GM19324 (cell line): Measurements from ENCODE around the gene TBC1D2B.

Experiments
- ATAC-seq: cut with Tn5 transposase; IDR thresholded peaks from one replicate; pipeline ENCODE4 v1.9.1; 2021; ENCODE audit warnings: mild to moderate bottlenecking, moderate library complexity; ENCODE audit not compliant: unreplicated experiment, low FRiP score

Gene TBC1D2B

GRCh38 chr15:78077053-78077870, at the start of gene TBC1D2B:
Gene TBC1D2B (minus strand): TSS chr15:78077711. CDS start chr15:78077652, 59 bp downstream.
- peak; percentile 80 for ATAC-seq

DNA sequence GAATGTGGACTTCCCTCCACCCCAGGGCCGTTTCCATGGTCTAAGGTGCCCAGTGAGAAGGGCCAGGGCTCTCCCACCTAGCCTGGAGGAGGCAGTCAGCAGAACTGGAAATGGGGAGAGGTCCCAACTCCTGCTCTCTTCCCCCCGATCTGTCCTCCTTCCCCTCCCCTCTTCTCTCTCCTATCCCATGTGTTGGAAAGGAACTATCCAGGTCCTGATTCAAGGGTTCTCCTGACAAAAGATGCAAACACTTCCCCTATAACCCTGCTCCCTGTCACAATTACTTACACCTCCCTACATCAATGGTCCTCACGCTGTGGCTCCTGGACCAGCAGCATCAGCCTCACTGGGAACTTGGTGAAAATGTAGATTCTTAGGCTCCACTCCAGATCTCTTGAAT, 47.8 kb upstream of the TBC1D2B start:
- ATAC-seq: no peak

GRCh38 chr15:78120523-78120922, 43.0 kb upstream of the TBC1D2B start:
- ATAC-seq: no peak

DNA sequence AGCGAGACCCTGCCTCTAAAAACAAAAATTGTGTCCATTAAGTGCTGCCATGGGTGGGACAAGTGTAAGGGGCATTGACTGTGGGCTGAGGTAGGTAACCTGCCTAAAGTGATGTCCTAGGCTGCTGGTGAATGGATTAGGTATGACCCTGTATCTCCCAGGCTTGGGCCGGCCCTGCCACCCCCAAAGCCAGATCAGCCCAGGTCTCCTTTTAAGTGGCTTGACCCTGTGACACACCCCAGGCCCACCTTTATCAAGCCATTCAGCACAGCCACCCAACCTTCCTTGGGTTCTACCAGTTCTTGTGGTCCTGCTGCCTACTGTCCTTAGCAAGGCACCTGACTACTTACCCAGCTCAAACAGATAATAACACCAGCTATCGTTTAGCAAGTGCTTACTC, 35.0 kb upstream of the TBC1D2B start:
- ATAC-seq: no peak

- ATAC-seq: no peak
These were observed 34.3 kb upstream of the TBC1D2B start for GRCh38 chr15:78111788-78112187.

GRCh38 chr15:78110916-78111475, 33.5 kb upstream of the TBC1D2B start:
- no peak for ATAC-seq

GRCh38 chr15:78110096-78110495, 32.6 kb upstream of the TBC1D2B start:
- ATAC-seq: no peak

DNA sequence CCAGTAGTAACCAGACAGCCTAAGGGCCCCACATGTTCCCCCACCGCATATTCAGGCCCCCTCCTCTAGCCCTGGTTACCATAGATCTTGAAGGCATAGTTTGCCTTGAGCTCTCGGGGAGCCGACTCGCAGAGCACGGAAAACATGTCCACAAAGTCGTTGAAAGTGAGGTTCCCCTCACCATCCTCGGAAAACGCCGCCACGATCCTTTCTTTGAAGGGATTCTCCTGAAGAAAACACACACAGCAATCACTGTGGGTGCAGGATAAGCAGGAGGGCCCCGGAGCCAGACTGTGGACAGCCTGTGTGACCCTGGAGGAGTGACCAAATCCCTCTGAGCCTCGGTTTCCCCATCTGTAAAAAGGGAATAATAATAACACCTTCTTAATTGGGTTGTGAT, 31.6 kb upstream of the TBC1D2B start:
- ATAC-seq: no peak

DNA sequence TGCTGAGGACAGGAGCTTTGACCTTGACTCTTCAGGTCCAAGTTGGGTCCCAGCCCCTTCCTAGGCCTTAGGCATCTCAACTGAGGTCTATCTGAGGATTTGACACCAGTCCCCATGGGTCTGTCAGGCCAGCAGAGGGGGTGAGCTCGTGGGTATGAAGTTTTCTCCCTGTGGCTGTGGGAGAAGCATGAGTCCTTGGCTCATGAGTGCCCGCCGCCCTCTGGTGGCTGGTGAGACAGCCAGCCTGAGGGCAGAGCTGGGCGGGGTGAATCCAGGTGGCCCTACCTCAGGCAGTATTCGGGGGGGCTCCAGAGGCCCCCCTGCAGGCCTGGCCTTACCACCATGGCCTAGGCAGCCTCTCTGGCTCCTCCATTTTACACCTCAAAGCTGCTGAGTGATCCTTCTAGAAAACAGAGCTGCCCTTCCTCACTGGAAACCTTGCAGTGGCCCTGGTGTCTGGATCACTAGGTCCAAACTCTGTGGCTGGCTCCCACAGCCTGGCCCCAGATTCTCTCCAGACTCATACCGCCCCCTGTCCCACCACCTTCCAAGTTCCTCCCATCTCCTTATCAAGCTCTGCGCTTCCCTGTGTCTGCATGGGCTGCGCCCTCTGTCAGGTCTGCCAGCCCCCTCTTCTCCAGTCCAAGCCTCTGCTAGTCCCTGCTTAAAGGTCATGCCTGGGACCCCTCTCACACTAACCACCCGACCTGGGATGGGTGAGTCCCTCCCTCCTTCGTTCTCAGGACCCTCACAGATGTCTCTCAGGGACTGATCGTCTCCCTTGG, 31.0 kb upstream of the TBC1D2B start:
- ATAC-seq: peak; percentile 52

DNA sequence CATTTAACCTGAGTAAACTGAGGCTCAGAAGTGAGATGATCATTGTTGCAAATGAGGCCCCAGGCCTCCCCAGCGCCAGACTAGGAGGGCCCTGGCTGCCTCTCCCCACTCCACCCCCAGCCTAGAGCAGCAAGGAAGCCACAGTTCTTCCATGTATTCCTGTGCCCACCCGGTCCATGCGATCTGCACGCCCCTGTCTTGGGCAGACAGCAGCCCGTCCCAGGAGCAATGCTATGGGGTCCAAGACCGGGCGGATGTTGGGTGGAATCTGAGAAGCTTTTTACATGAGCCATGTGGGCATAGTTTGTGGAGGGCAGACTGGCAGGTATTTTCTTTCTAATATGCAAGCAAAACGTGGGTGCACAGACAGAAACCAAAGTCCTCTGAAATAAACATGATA, 30.0 kb upstream of the TBC1D2B start:
- ATAC-seq: no peak

DNA sequence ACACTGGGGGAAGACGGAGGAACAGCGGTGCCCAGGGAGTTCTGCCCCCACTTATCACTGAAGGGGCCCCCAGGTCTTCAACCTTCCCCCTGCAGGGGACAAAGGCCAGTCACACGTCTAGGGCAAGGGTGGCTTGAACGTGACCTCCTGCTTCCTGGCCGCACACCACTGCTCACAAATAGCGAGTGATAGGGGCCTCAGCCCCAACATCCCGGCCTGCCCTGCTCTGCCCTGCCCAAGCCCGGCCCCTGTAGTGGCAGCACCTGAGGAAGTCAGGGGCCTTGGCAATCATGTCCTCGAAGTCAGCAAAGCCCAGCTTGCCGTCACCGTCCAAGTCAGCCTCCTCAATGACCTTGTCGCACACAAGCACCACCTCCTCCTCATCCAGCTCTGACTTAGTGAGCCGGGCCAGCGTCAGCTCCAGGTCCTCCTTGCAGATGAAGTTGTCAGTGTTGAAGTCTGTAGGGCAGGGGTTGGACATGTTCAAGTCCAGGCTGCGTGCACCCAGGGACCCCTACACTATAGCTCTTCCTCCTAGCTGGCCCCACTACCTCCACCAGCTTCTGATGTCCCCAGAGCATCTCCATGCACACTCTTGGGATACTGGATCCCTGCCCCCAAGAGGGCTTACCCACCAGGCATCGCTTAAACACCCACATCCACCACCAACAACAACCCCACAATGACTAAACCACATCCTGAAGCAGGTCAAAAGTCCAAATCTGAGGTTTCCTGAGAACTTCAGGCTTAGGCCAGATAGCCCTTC, 28.1 kb upstream of the TBC1D2B start:
- no peak for ATAC-seq

DNA sequence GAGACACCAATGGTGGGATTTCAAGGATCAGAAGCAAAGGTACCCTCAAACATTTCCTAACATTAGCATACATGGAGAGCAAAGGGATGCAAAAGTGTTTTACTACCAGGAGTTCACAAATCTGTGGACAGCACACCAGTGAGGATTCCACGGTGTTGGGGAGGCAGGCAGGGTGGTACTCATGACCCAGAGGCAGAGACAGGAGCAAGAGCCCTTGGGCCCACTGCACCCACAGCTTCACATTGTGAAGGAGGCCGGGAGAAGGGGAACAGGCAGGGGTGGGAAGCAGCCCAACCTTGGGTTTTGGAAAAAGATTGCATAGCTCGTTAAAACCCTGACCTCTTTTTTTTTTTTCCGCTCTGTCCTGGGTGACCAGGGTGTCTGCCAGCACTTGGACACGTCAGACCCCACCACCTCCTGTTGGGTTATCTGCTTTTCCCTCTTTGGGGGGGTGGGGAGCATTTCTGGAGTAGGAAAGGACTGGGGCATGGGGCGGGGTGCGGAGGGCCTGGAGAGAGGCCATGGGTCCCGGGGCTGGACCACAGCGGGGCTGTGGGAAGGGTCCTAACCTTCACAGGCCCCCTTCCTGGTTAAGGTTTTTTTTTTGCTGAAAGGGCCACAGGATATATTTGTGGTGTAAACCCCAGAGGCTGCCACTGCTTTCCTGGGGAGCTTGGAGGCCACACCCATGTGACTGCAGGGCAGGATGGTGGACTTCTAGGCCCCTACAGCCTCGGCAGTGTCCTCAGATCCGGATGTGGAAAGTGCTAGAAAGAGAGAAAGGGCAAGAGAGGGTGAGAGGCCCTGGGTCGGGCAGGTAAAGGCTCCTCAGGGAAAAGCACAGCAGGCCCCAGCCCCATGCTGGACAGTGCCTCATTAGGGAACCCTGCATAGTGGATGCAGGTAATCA, 27.3 kb upstream of the TBC1D2B start:
- no peak for ATAC-seq

- no peak for ATAC-seq
These were observed 26.6 kb upstream of the TBC1D2B start for GRCh38 chr15:78104119-78104479.

- ATAC-seq: no peak
These were observed 26.1 kb upstream of the TBC1D2B start for GRCh38 chr15:78103406-78104118.

DNA sequence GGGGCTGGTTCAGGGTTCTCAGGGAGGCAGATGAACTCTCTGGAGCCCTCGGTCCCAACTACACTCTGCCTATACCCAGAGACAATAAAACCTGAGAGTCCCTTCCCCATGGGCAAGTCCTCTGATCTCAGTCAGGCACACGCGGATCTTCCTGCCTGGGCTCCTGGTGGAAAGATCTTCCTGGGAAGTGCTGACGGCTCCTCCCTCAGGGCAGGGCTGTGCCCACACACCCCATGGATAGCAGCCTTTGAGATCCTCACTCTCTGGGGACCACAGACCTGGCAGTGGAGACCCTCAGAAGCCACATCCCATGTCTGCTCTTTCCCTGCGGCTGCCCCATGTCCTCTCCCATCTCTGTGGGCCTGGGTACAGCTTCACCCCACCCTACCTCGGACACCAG, 25.2 kb upstream of the TBC1D2B start:
- no peak for ATAC-seq

GRCh38 chr15:78102211-78102610, 24.7 kb upstream of the TBC1D2B start:
- ATAC-seq: no peak

GRCh38 chr15:78101423-78102105, 24.1 kb upstream of the TBC1D2B start:
- no peak for ATAC-seq

DNA sequence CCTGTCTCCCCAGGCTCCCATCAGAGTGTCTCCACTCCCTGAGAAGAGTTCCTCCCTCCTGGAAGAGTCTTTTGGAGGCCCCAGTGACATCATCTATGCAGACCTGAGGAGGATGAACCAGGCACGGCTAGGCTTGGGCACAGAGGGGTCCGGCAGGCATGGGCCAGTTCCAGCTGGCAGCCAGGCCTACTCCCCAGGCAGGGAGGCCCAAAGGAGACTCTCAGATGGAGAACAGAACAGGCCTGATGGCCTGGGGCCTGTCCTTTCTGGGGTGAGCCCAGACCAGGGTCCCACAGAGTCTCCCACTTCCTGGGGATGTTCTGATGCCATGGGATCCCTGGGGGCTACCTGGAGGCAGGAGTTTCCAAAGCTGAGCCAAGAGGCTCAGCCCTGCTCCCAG, 23.4 kb upstream of the TBC1D2B start:
- ATAC-seq: no peak
